Measurements from ENCODE around the gene PRDX1. TPM values are rescaled to one million over a fixed set of nuclear protein-coding genes. Genes with fewer than 3 reads are reported as not detected.
A peak's percentile ranks its signal among the peaks of the same experiment; 100 is the strongest.
"Not testable (repeated sequence)": the region's sequence is repeated elsewhere in the genome, so short reads cannot be mapped to it uniquely, and the experiment has no call there.

The PRDX1 gene
- polyA plus RNA-seq, 2 of the 4 experiments (the other 2 are of a cell fraction): 2,391 to 2,709 TPM

DNA sequence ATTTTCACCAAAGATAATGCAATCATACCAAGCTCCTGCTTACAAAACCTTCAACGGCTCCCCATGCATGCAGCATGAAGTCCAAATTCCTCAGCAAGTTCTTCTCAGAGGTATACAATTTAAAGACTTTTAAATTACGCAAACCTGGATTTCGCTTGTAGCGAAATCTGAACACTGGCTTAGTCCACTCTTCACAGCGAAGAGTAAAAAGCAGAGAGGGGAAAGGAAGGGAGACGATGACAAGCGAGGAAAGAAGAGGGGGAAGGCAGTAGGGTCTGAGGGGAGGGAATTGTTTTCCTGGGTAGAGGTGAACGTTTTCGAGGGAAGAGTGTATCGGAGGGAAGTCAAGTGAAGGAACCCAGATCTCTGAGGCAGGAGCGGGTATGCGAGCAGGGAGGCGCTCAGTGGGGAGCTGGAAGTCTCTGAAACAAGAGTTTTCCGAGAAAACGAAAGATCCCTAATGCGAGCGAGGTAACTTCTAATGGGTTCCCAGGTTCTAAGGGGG, 31.5 kb downstream of the PRDX1 start:
- POLR2A ChIA-PET: interaction anchor here (0.9 to 1.9 kb wide), 4 partner anchors 10 to 150 kb away, joined by 3 to 12 read pairs (median 6); partner anchors contain the start of genes AKR1A1, CCDC163, MMACHC and MUTYH
- peak overlapping the region in 1 of 2 experiments; percentile 68; a peak in 2 of 6 replicates for H3K27ac ChIP-seq
- DNase-seq (ENCODE audit: low read depth in 1 of 2, low spot score in 1 of 2) (no peak), ATAC-seq (peak in 1 of 2 experiments; percentile 2; a peak in 1 of 6 replicates), FAIRE-seq (no peak)
- H3K4me1 ChIP-seq: no peaks in the 10 kb centered on the region; the same call in 2 of the 3 replicates
- CTCF ChIA-PET: interaction anchor here (3.5 to 8.0 kb wide), 3 partner anchors 131 to 475 kb away, joined by 12 to 157 read pairs (median 56); no protein-coding TSS in a partner anchor
- H3K9me3 ChIP-seq: no peaks in the 10 kb centered on the region
- TF ChIP-seq CEBPB (IDR thresholded peaks at IDR 0.05) (no peak), RARB (CRISPR knock-in tag; IDR thresholded peaks at IDR 0.05) (no peak), BHLHE40 (IDR thresholded peaks at IDR 0.05; ENCODE audit: low read depth, low read length) (no peak), ZC3H11A (IDR thresholded peaks at IDR 0.05) (no peak), POLR2AphosphoS2 (conservative IDR thresholded peaks at IDR 0.05; ENCODE audit: low read length) (no peak), FOXS1 (CRISPR knock-in tag; IDR thresholded peaks at IDR 0.05) (no peak), SREBF2 (IDR thresholded peaks at IDR 0.05) (no peak), CBX8 (IDR thresholded peaks at IDR 0.05) (no peak), CHD4 (IDR thresholded peaks at IDR 0.05; ENCODE audit: borderline replicate concordance) (no peak), NPAS2 (CRISPR knock-in tag; IDR thresholded peaks at IDR 0.05; ENCODE audit: borderline replicate concordance) (no peak), MAFK (IDR thresholded peaks at IDR 0.05; ENCODE audit: partially characterized antibody) (no peak), FOSL2 (IDR thresholded peaks at IDR 0.05) (no peak), FOSL2 (CRISPR knock-in tag; IDR thresholded peaks at IDR 0.05) (no peak), HOXA7 (CRISPR knock-in tag; IDR thresholded peaks at IDR 0.05) (no peak), JUNB (IDR thresholded peaks at IDR 0.05) (no peak)
- TF ChIP-seq, protein P1, sequence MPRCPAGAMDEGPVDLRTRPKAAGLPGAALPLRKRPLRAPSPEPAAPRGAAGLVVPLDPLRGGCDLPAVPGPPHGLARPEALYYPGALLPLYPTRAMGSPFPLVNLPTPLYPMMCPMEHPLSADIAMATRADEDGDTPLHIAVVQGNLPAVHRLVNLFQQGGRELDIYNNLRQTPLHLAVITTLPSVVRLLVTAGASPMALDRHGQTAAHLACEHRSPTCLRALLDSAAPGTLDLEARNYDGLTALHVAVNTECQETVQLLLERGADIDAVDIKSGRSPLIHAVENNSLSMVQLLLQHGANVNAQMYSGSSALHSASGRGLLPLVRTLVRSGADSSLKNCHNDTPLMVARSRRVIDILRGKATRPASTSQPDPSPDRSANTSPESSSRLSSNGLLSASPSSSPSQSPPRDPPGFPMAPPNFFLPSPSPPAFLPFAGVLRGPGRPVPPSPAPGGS (IDR thresholded peaks at IDR 0.05): no peak
- TF ChIP-seq, protein P2, sequence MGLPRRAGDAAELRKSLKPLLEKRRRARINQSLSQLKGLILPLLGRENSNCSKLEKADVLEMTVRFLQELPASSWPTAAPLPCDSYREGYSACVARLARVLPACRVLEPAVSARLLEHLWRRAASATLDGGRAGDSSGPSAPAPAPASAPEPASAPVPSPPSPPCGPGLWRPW (IDR thresholded peaks at IDR 0.05): no peak
- TF ChIP-seq, protein P3, sequence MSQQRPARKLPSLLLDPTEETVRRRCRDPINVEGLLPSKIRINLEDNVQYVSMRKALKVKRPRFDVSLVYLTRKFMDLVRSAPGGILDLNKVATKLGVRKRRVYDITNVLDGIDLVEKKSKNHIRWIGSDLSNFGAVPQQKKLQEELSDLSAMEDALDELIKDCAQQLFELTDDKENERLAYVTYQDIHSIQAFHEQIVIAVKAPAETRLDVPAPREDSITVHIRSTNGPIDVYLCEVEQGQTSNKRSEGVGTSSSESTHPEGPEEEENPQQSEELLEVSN (IDR thresholded peaks at IDR 0.05; ENCODE audit: borderline replicate concordance, low read depth): no peak
- H3K4me2 ChIP-seq: peak overlapping the region; percentile 82
- H3K4me3 ChIP-seq: peak overlapping the region; percentile 57
- 48% methylated on average over 17 of the region's 17 CpGs for WGBS (ENCODE audit: missing lambda C conversion rate)

DNA sequence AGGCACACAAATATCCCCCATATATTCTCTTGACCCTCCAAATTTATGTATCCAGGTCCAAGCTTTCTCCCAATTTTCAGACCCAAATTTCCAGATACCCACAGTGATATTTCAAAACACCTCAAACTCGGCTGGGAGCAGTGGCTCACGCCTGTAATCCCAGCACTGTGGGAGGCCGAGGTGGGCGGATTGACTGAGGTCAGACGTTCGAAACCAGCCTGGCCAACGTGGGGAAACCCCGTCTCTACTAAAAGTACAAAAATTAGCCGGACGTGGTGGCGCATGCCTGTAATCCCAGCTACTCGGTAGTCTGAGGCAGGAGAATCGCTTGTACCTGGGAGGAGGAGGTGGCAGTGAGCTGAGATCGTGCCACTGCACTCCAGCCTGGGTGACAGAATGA, 32.3 kb downstream of the PRDX1 start:
- WGBS (ENCODE audit: missing lambda C conversion rate): 76% methylated on average over 14 of the region's 14 CpGs
- H3K4me1 ChIP-seq; DNase-seq (ENCODE audit: low read depth in 1 of 2, low spot score in 1 of 2); FAIRE-seq; ATAC-seq; H3K4me2 ChIP-seq; H3K27ac ChIP-seq; H3K4me3 ChIP-seq; H3K9me3 ChIP-seq: not testable (repeated sequence)
- ChIA-PET CTCF (interaction anchor here (1.0 to 8.0 kb wide), 2 partner anchors 130 kb away, joined by 4 to 157 read pairs; no protein-coding TSS in a partner anchor), POLR2A (interaction anchor here (0.6 kb wide), 1 partner anchor 85 kb away, joined by 3 read pairs; no protein-coding TSS in a partner anchor)

DNA sequence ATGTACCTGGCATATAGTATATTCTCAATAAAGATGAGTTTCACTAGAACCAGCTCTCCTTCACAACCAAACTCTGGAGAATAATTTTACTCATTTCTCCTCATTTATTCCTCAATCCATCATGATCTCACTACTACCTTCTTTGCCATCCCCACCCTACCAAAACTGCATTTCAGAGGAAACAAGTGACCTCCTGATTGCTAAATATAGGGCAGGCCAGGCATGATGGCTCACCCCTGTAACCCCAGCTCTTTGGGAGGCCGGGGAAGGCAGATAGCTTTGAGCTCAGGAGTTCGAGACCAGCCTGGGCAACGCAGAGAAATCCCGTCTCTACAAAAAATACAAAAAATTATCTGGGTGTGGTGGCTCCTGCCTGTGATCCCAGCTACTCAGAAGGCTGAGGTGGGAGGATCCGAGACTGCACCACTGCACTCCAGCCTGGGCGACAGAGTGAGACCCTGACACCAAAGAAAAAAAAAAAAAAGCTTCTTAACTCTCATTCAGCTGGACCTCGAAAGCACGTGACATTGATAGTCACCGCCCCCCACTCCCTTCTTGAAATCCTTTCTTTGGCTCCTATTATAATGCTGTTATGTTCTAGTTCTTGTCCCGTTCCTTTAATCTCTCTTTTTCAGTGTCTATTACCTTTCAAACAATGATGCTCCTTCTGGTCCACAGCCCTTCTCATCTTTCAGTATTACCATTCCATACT, 32.9 kb downstream of the PRDX1 start:
- POLR2A ChIA-PET: interaction anchor here (0.6 kb wide), 1 partner anchor 86 kb away, joined by 3 read pairs; no protein-coding TSS in a partner anchor
- Histone ChIP-seq H3K4me2 (no peak overlapping the region), H3K4me3 (no peak overlapping the region), H3K4me1 (no peaks in the 10 kb centered on the region; the same call in 2 of the 3 replicates), H3K9me3 (no peaks in the 10 kb centered on the region), H3K27ac (no peak overlapping the region)
- ATAC-seq: no peak
- WGBS (ENCODE audit: missing lambda C conversion rate): 64% methylated on average over 10 of the region's 10 CpGs
- CTCF ChIA-PET: interaction anchor here (1.0 to 2.0 kb wide), 2 partner anchors 129 to 470 kb away, joined by 4 to 5 read pairs; no protein-coding TSS in a partner anchor
- no peak for DNase-seq (ENCODE audit: low read depth in 1 of 2, low spot score in 1 of 2)
- FAIRE-seq: no peak
- TF ChIP-seq, protein P4, sequence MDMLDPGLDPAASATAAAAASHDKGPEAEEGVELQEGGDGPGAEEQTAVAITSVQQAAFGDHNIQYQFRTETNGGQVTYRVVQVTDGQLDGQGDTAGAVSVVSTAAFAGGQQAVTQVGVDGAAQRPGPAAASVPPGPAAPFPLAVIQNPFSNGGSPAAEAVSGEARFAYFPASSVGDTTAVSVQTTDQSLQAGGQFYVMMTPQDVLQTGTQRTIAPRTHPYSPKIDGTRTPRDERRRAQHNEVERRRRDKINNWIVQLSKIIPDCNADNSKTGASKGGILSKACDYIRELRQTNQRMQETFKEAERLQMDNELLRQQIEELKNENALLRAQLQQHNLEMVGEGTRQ (IDR thresholded peaks at IDR 0.05): no peak
- TF ChIP-seq, protein P5, sequence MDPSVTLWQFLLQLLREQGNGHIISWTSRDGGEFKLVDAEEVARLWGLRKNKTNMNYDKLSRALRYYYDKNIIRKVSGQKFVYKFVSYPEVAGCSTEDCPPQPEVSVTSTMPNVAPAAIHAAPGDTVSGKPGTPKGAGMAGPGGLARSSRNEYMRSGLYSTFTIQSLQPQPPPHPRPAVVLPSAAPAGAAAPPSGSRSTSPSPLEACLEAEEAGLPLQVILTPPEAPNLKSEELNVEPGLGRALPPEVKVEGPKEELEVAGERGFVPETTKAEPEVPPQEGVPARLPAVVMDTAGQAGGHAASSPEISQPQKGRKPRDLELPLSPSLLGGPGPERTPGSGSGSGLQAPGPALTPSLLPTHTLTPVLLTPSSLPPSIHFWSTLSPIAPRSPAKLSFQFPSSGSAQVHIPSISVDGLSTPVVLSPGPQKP (IDR thresholded peaks at IDR 0.05; ENCODE audit: low read depth, low read length): no peak
- TF ChIP-seq CHD2 (IDR thresholded peaks at IDR 0.05; ENCODE audit: low read length, partially characterized antibody) (no peak), MAFK (IDR thresholded peaks at IDR 0.05; ENCODE audit: partially characterized antibody) (no peak), ZC3H11A (IDR thresholded peaks at IDR 0.05) (no peak), ZNF302 (CRISPR knock-in tag; IDR thresholded peaks at IDR 0.05) (no peak), HOXA7 (CRISPR knock-in tag; IDR thresholded peaks at IDR 0.05) (no peak), FOSB (CRISPR knock-in tag; IDR thresholded peaks at IDR 0.05) (no peak), PHF8 (IDR thresholded peaks at IDR 0.05; ENCODE audit: borderline replicate concordance, low read depth) (no peak)
- TF ChIP-seq, protein P6, sequence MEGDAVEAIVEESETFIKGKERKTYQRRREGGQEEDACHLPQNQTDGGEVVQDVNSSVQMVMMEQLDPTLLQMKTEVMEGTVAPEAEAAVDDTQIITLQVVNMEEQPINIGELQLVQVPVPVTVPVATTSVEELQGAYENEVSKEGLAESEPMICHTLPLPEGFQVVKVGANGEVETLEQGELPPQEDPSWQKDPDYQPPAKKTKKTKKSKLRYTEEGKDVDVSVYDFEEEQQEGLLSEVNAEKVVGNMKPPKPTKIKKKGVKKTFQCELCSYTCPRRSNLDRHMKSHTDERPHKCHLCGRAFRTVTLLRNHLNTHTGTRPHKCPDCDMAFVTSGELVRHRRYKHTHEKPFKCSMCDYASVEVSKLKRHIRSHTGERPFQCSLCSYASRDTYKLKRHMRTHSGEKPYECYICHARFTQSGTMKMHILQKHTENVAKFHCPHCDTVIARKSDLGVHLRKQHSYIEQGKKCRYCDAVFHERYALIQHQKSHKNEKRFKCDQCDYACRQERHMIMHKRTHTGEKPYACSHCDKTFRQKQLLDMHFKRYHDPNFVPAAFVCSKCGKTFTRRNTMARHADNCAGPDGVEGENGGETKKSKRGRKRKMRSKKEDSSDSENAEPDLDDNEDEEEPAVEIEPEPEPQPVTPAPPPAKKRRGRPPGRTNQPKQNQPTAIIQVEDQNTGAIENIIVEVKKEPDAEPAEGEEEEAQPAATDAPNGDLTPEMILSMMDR (IDR thresholded peaks at IDR 0.05): no peak
- TF ChIP-seq, protein P1 (IDR thresholded peaks at IDR 0.05): no peak

All from A549 (cell line).